Activated naive CD4-positive, alpha-beta T cell treated with anti-CD3 and anti-CD28 coated beads, Interleukin-2, amount 50 U/mL, for 72 hours (primary cell): Measurements from ENCODE around the gene ADAMTS17. TPM values are rescaled to one million over a fixed set of nuclear protein-coding genes. Genes with fewer than 3 reads are reported as not detected.
"Not testable (repeated sequence)": the region's sequence is repeated elsewhere in the genome, so short reads cannot be mapped to it uniquely, and the experiment has no call there.

ENCODE experiments used
- ATAC-seq, 2 donors: fragments of 150-1000 bp; cut with Tn5 transposase; 2 replicates each; pipeline ENCODE4 v1.10.0; 2021; ENCODE audit warnings: mild to moderate bottlenecking in 2 of 2, moderate library complexity in 2 of 2
- DNase-seq, 2 donors: peaks; one replicate each; pipeline ENCODE4 v3.0.0; 2021 to 2022; ENCODE audit warnings: low spot score in 2 of 2
- H3K27ac Mint-ChIP-seq, 2 donors: one replicate each; pipeline ENCODE4 v1.8.0; 2022; ENCODE audit warnings: mild to moderate bottlenecking in 2 of 2, mixed read lengths in 2 of 2
- H3K36me3 Mint-ChIP-seq, 2 donors: one replicate each; pipeline ENCODE4 v1.8.0; 2022; ENCODE audit warnings: mixed read lengths in 2 of 2
- H3K9me3 Mint-ChIP-seq, 2 donors: one replicate each; pipeline ENCODE4 v1.8.0; 2022; ENCODE audit warnings: mixed read lengths in 2 of 2
- total RNA-seq, 2 donors: library from RNA; stranded (reverse); gene quantifications; one replicate each; pipeline ENCODE4 v1.2.3, GENCODE V29; 2022

The ADAMTS17 gene
- total RNA-seq, 2 donors from 2014 or later = 0.19 to 1.5 TPM

- Mint-ChIP-seq H3K27ac (no peak overlapping the region), H3K9me3 (peaks cover 0 to 8% of the 10 kb centered on the region in 2 donors), H3K36me3 (peaks cover 0 to 8% of the 10 kb centered on the region in 2 donors)
- ATAC-seq = no peak
- no peak for DNase-seq
Observed at GRCh38 chr15:99987701-99988100, 354.1 kb downstream of the ADAMTS17 start.

GRCh38 chr15:99987119-99987506 lies 354.7 kb downstream of the ADAMTS17 start:
- no peak overlapping the region for H3K27ac Mint-ChIP-seq
- H3K9me3 Mint-ChIP-seq = peaks cover 0 to 8% of the 10 kb centered on the region in 2 donors
- DNase-seq (no peak), ATAC-seq (no peak)
- H3K36me3 Mint-ChIP-seq = peaks cover 0 to 8% of the 10 kb centered on the region in 2 donors

DNA sequence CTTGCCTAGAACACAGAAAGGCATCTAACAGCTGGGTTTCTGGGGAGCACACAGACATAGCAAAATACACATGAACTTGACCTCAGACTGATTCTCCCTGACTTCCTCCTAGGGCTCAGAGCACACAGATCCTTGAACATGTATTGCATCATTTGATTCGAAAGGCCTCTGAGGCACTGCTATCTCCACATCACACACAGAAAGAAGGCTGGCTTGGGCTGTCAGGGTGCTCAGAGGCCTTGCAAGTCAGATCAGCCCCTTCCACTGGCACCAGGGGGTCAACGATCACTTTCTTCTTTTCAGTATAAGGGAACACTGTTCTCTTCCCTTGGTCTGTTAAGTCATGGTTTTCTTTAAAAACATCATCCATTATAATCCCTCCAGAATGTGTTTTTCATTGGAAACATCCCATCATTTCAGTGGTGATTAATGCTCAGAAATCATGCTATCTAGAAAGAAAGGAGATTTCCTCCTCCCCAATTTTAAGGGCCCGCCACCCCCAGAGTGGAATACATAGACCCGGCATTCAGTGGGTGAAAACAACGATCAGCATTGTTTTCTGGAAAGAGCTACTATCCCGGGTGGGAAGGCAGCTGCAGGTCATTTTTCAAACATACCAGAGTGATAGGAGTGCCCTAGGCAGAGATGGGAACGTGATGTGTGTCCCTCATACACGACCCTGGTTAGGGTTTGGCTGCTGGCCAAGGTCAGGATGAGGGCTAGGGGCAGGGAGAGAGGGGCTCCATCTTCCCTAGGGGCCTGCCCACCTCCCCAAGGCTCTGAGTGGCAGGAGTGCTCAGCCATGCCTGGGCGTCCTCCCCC lies 355.3 kb downstream of the ADAMTS17 start:
- DNase-seq (no peak), ATAC-seq (no peak)
- Mint-ChIP-seq H3K36me3 (peaks cover 0 to 8% of the 10 kb centered on the region in 2 donors), H3K27ac (peak overlapping the region in 1 of 2 donors; percentile 68), H3K9me3 (peaks cover 0 to 8% of the 10 kb centered on the region in 2 donors)

DNA sequence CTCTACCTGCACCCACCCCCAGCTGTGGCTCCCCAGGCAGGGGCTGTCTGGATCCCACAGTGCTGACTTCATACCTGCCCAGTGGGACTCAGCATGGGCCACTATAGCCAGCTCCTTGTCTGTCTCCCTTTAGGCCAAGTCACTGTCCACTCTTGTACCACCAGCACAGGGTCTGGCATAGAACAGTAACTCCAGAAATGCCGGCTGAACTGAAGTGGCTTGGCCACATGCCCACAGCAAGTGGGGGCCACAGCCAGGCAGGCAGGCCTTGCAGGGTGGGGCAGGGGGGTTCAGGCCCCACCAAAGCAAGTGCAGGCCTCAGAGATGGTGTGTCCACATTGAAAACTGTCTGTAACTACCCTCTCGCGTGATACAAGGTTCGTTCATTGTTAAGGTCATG lies 355.9 kb downstream of the ADAMTS17 start:
- DNase-seq (no peak), ATAC-seq (no peak)
- H3K27ac Mint-ChIP-seq = no peak overlapping the region
- H3K9me3 Mint-ChIP-seq = peaks cover 0 to 8% of the 10 kb centered on the region in 2 donors
- H3K36me3 Mint-ChIP-seq = peaks cover 0 to 8% of the 10 kb centered on the region in 2 donors

GRCh38 chr15:99984491-99985243 lies 357.1 kb downstream of the ADAMTS17 start:
- DNase-seq = no peak
- H3K36me3 Mint-ChIP-seq = peaks cover 0 to 8% of the 10 kb centered on the region in 2 donors

DNA sequence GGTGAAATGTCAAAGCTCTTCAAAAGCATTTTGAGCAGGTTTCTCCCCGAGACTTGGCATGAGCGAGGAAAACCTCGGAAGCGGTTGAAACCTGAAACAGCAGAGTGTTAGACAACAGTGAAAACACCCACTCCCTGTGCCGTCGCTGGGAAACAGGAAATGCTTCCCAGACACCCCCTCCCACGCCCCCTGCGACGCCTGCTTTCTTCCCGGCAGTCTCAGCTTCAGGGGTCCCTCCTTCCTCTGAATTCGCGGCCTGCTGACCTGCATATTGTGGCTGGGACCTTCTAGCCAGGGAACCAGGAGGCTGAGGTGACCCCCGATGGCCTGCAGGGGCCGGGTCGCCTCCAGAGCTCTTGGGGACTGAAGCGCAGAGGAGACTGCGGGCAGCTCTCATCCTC lies 357.9 kb downstream of the ADAMTS17 start:
- no peak for ATAC-seq
- H3K36me3 Mint-ChIP-seq = peaks cover 0 to 8% of the 10 kb centered on the region in 2 donors
- H3K9me3 Mint-ChIP-seq = peaks cover 0 to 8% of the 10 kb centered on the region in 2 donors
- DNase-seq = no peak
- H3K27ac Mint-ChIP-seq = no peak overlapping the region

More at GRCh38 chr15:99984491-99985243, 357.1 kb downstream of the ADAMTS17 start:
- no peak for ATAC-seq
- H3K9me3 Mint-ChIP-seq = peaks cover 0 to 8% of the 10 kb centered on the region in 2 donors
- H3K27ac Mint-ChIP-seq = no peak overlapping the region

DNA sequence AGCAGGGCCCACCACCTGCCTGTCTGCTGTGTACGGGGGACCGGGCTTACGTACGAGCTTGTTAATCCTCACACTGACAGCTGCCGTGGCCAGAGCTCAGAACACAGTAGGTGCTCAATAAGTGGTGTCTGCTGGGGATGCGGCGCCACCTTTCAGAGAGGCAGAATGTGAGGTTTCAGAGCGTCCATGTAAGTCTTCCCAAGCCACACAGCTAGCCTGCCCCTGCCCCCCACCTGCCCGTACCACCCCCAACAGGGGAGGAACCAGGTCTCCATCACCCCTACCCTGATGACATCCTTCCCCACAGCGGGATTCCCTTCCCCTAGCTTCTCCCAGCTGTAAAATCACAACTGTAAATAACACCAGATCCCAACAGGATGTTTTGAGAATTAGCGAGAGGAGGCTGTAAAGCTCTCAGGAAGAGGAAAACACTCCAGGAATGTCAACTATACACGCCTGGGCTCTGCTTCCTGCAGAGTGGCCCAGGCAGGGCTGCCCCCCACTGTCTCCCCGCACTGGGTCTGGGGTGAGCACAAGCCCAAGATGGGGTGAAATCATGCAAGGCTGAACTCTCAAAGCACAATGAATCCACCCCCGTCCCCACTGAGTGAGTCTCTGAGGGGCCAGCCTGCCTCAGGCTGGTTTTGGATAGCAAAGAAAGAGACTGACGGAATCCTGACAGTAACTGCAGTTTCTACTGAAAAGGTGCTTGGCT lies 358.4 kb downstream of the ADAMTS17 start:
- Mint-ChIP-seq H3K9me3 (peaks cover 0 to 3% of the 10 kb centered on the region in 2 donors), H3K27ac (no peak overlapping the region)
- no peak for DNase-seq

DNA sequence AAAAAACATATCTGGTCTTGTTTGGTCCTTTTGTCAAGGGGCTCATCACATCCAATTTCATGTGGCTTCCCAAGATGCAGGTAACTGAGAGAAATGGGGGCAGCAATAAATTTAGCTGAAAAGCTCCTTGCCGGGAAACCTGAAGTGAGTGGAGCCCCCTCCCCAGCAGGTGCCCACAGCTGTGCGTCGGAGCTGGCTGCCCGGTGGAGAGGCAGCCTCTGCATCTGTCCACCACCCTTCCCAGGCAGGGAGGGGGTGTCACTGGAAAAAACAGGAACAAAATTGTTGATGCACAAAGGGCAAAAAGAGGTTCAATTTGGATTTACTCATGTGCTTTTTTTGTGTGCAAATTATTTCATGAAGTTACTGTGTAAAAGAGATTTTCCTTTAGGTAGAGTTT lies 359.1 kb downstream of the ADAMTS17 start:
- Mint-ChIP-seq H3K36me3 (no peaks in the 10 kb centered on the region), H3K27ac (no peak overlapping the region), H3K9me3 (no peaks in the 10 kb centered on the region)
- no peak for ATAC-seq
- DNase-seq = no peak

More for the DNA sequence above, 358.4 kb downstream of the ADAMTS17 start:
- ATAC-seq = no peak
- H3K36me3 Mint-ChIP-seq = peaks cover 0 to 4% of the 10 kb centered on the region in 2 donors

GRCh38 chr15:99981839-99982658 lies 359.7 kb downstream of the ADAMTS17 start:
- H3K9me3 Mint-ChIP-seq = no peaks in the 10 kb centered on the region
- DNase-seq (no peak), ATAC-seq (no peak)
- H3K36me3 Mint-ChIP-seq = no peaks in the 10 kb centered on the region
- no peak overlapping the region for H3K27ac Mint-ChIP-seq

GRCh38 chr15:99981191-99981647 lies 360.6 kb downstream of the ADAMTS17 start:
- no peaks in the 10 kb centered on the region for H3K9me3 Mint-ChIP-seq

DNA sequence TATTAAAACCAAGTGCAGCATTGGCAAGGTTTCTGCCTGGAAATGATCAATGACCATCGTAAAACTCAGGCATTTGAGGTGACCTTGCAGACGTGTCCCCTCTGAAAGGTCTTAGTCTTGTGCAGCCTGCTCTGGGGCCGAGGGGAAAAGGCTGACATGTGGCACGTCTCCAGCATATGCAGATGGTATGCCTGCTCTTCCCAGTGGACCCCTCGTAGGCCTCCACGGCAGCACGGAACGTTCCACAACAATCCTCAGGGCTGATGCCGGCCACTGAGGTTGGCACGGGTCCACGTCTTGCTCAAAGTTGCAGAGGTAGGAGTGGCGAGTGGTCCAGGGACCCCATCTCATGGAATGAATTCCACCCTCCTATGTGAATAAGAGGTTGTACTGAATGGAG lies 361.0 kb downstream of the ADAMTS17 start:
- no peaks in the 10 kb centered on the region for H3K9me3 Mint-ChIP-seq
- no peak overlapping the region for H3K27ac Mint-ChIP-seq
- ATAC-seq = no peak

More at GRCh38 chr15:99981191-99981647, 360.6 kb downstream of the ADAMTS17 start:
- Mint-ChIP-seq H3K36me3 (no peaks in the 10 kb centered on the region), H3K27ac (no peak overlapping the region)
- no peak for ATAC-seq
- no peak for DNase-seq

GRCh38 chr15:99979886-99980285 lies 361.9 kb downstream of the ADAMTS17 start:
- not testable (repeated sequence) for H3K27ac Mint-ChIP-seq, H3K36me3 Mint-ChIP-seq

More for the DNA sequence above, 361.0 kb downstream of the ADAMTS17 start:
- no peaks in the 10 kb centered on the region for H3K36me3 Mint-ChIP-seq
- DNase-seq = no peak

GRCh38 chr15:99979371-99979770 lies 362.4 kb downstream of the ADAMTS17 start:
- DNase-seq = no peak
- no peak for ATAC-seq
- Mint-ChIP-seq H3K36me3 (no peaks in the 10 kb centered on the region), H3K27ac (no peak overlapping the region), H3K9me3 (no peaks in the 10 kb centered on the region)

More at GRCh38 chr15:99979886-99980285, 361.9 kb downstream of the ADAMTS17 start:
- not testable (repeated sequence) for DNase-seq, H3K9me3 Mint-ChIP-seq, ATAC-seq

DNA sequence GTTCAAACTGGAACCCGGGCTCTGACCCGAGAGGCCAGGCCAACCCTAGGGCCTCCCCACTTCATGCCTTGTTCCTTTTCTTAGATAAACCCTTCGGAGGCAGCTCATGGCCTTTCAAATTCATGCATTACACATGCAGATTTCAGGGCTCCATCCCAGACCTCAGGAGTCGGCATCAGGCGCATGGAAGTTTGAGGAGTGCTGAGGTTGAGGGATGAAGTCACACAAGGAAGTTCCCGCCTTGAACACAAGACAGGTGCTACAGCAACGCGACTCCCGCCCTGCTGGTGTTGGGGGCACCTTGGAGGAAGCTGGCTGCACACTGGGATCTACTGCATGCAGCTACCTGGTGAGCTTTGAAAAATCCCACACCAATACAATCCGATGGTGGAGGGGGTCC lies 363.3 kb downstream of the ADAMTS17 start:
- Mint-ChIP-seq H3K9me3 (no peaks in the 10 kb centered on the region), H3K27ac (no peak overlapping the region), H3K36me3 (no peaks in the 10 kb centered on the region)
- no peak for DNase-seq
- no peak for ATAC-seq

DNA sequence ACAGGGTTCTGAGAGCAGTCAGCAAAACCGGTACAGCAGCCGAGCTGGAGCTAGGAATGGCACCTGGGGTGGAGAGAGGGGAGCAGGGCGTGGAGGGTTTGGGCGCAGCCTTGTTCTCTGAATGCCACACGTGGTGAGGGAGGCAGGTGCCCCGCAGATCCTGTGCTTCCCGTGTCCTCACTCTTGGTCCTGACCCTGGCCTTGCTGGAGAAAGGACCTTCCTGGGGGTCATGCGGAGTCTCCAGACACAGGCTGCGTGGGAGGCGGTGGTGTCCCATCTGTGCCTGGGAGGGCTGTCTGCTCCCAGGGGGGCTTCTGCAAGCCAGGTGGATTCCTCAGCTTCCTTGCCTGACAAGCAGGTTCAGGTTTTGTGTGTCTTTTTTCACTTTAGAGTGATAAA lies 363.8 kb downstream of the ADAMTS17 start:
- no peak for DNase-seq
- ATAC-seq = no peak
- no peak overlapping the region for H3K27ac Mint-ChIP-seq
- H3K9me3 Mint-ChIP-seq = no peaks in the 10 kb centered on the region
- no peaks in the 10 kb centered on the region for H3K36me3 Mint-ChIP-seq

- Mint-ChIP-seq H3K27ac (no peak overlapping the region), H3K9me3 (no peaks in the 10 kb centered on the region), H3K36me3 (no peaks in the 10 kb centered on the region)
- ATAC-seq (no peak), DNase-seq (no peak)
Observed at GRCh38 chr15:99976811-99977271, 364.9 kb downstream of the ADAMTS17 start.
